GM21529 (cell line): Measurements from ENCODE around the gene ZBTB2.
"Not testable (repeated sequence)": the region's sequence is repeated elsewhere in the genome, so short reads cannot be mapped to it uniquely, and the experiment has no call there.

Source experiments
- ATAC-seq: cut with Tn5 transposase; IDR thresholded peaks from one replicate; pipeline ENCODE4 v1.9.1; 2021; ENCODE audit not compliant: unreplicated experiment

Gene ZBTB2

GRCh38 chr6:151374036-151374683, 17.2 kb downstream of the ZBTB2 start:
- ATAC-seq: no peak

- ATAC-seq: no peak
These were observed 19.2 kb downstream of the ZBTB2 start for GRCh38 chr6:151372164-151372563.

- ATAC-seq: no peak
These were observed 20.8 kb downstream of the ZBTB2 start for GRCh38 chr6:151370509-151371078.

GRCh38 chr6:151365233-151365632, 26.1 kb downstream of the ZBTB2 start:
- ATAC-seq: no peak

GRCh38 chr6:151359486-151359885, 31.9 kb downstream of the ZBTB2 start:
- ATAC-seq: no peak

GRCh38 chr6:151358475-151358874, 32.9 kb downstream of the ZBTB2 start:
- no peak for ATAC-seq

GRCh38 chr6:151357758-151358436, 33.5 kb downstream of the ZBTB2 start:
- no peak for ATAC-seq

- ATAC-seq: not testable (repeated sequence)
These were observed 34.4 kb downstream of the ZBTB2 start for GRCh38 chr6:151356983-151357382.

GRCh38 chr6:151353795-151354194, 37.6 kb downstream of the ZBTB2 start:
- no peak for ATAC-seq

- ATAC-seq: no peak
These were observed 38.7 kb downstream of the ZBTB2 start for GRCh38 chr6:151352410-151353396.

- no peak for ATAC-seq
These were observed 39.6 kb downstream of the ZBTB2 start for GRCh38 chr6:151351731-151352130.

- no peak for ATAC-seq
These were observed 40.1 kb downstream of the ZBTB2 start for GRCh38 chr6:151351146-151351700.

- no peak for ATAC-seq
These were observed 40.8 kb downstream of the ZBTB2 start for GRCh38 chr6:151350442-151351145.

GRCh38 chr6:151349651-151350270, 41.6 kb downstream of the ZBTB2 start:
- ATAC-seq: no peak

GRCh38 chr6:151342750-151343149, 48.6 kb downstream of the ZBTB2 start:
- not testable (repeated sequence) for ATAC-seq

GRCh38 chr6:151341476-151342195, 49.7 kb downstream of the ZBTB2 start:
- no peak for ATAC-seq

- no peak for ATAC-seq
These were observed 51.0 kb downstream of the ZBTB2 start for GRCh38 chr6:151340219-151340978.

GRCh38 chr6:151339369-151339768, 52.0 kb downstream of the ZBTB2 start:
- ATAC-seq: no peak
